ENCODE results near the gene RIBC2.
"Not testable (repeated sequence)": the region's sequence is repeated elsewhere in the genome, so short reads cannot be mapped to it uniquely, and the experiment has no call there.

Gene RIBC2

GRCh38 chr22:45446216-45446615 is 32.7 kb downstream of the RIBC2 start:
- Mint-ChIP-seq H3K27me3 (peaks cover 8 to 12% of the 10 kb centered on the region in 2 donors), H3K27ac (no peak overlapping the region), H3K4me1 (peaks cover 1 to 3% of the 10 kb centered on the region in 2 donors), H3K9me3 (no peaks in the 10 kb centered on the region), H3K4me3 (no peak overlapping the region), H3K36me3 (no peaks in the 10 kb centered on the region)
- ATAC-seq (replicated peaks) (no peak), DNase-seq (no peak)

- peaks cover 12 to 20% of the 10 kb centered on the region in 2 donors for H3K27me3 Mint-ChIP-seq
- not testable (repeated sequence) for H3K4me1 Mint-ChIP-seq; H3K27ac Mint-ChIP-seq; H3K9me3 Mint-ChIP-seq; DNase-seq; H3K36me3 Mint-ChIP-seq; H3K4me3 Mint-ChIP-seq; ATAC-seq (replicated peaks)
Observed at GRCh38 chr22:45447596-45447995, 34.1 kb downstream of the RIBC2 start.

- H3K9me3 Mint-ChIP-seq = no peaks in the 10 kb centered on the region
Observed at GRCh38 chr22:45448431-45448830, 34.9 kb downstream of the RIBC2 start.

GRCh38 chr22:45449442-45449841 is 35.9 kb downstream of the RIBC2 start:
- not testable (repeated sequence) for ATAC-seq (replicated peaks); DNase-seq; H3K36me3 Mint-ChIP-seq; H3K27ac Mint-ChIP-seq; H3K4me3 Mint-ChIP-seq; H3K9me3 Mint-ChIP-seq; H3K4me1 Mint-ChIP-seq
- H3K27me3 Mint-ChIP-seq = peaks cover 10 to 20% of the 10 kb centered on the region in 2 donors

More at GRCh38 chr22:45448431-45448830, 34.9 kb downstream of the RIBC2 start:
- H3K27me3 Mint-ChIP-seq = peaks cover 10 to 20% of the 10 kb centered on the region in 2 donors
- H3K36me3 Mint-ChIP-seq = no peaks in the 10 kb centered on the region
- DNase-seq = no peak
- no peak for ATAC-seq (replicated peaks)
- no peak overlapping the region for H3K4me3 Mint-ChIP-seq
- no peaks in the 10 kb centered on the region for H3K4me1 Mint-ChIP-seq
- no peak overlapping the region for H3K27ac Mint-ChIP-seq

GRCh38 chr22:45450101-45450785 is 36.8 kb downstream of the RIBC2 start:
- Mint-ChIP-seq H3K36me3 (no peaks in the 10 kb centered on the region), H3K4me3 (no peak overlapping the region), H3K4me1 (no peaks in the 10 kb centered on the region), H3K9me3 (no peaks in the 10 kb centered on the region), H3K27ac (no peak overlapping the region), H3K27me3 (peaks cover 15 to 25% of the 10 kb centered on the region in 2 donors)
- no peak for ATAC-seq (replicated peaks)
- DNase-seq = no peak

GRCh38 chr22:45450921-45451651 is 37.6 kb downstream of the RIBC2 start:
- ATAC-seq (replicated peaks) (no peak), DNase-seq (no peak)
- Mint-ChIP-seq H3K4me3 (no peak overlapping the region), H3K27me3 (peaks cover 15 to 25% of the 10 kb centered on the region in 2 donors), H3K9me3 (no peaks in the 10 kb centered on the region), H3K36me3 (no peaks in the 10 kb centered on the region), H3K4me1 (no peaks in the 10 kb centered on the region), H3K27ac (no peak overlapping the region)

- H3K9me3 Mint-ChIP-seq = no peaks in the 10 kb centered on the region
- H3K36me3 Mint-ChIP-seq = no peaks in the 10 kb centered on the region
- ATAC-seq (replicated peaks) (no peak), DNase-seq (no peak)
- peaks cover 17 to 27% of the 10 kb centered on the region in 2 donors for H3K27me3 Mint-ChIP-seq
- H3K4me3 Mint-ChIP-seq = no peak overlapping the region
- H3K4me1 Mint-ChIP-seq = no peaks in the 10 kb centered on the region
- no peak overlapping the region for H3K27ac Mint-ChIP-seq
Observed at GRCh38 chr22:45451972-45452371, 38.5 kb downstream of the RIBC2 start.

- ATAC-seq (replicated peaks) = no peak
- no peak overlapping the region for H3K27ac Mint-ChIP-seq
- H3K36me3 Mint-ChIP-seq = no peaks in the 10 kb centered on the region
- no peak overlapping the region for H3K4me3 Mint-ChIP-seq
- DNase-seq = no peak
- H3K27me3 Mint-ChIP-seq = peaks cover 20 to 31% of the 10 kb centered on the region in 2 donors
- no peaks in the 10 kb centered on the region for H3K9me3 Mint-ChIP-seq
- no peaks in the 10 kb centered on the region for H3K4me1 Mint-ChIP-seq
Observed at GRCh38 chr22:45452565-45453379, 39.3 kb downstream of the RIBC2 start.

GRCh38 chr22:45453764-45454163 is 40.3 kb downstream of the RIBC2 start:
- Mint-ChIP-seq H3K4me1 (no peaks in the 10 kb centered on the region), H3K4me3 (no peak overlapping the region), H3K27ac (no peak overlapping the region), H3K27me3 (peaks cover 20 to 31% of the 10 kb centered on the region in 2 donors), H3K36me3 (no peaks in the 10 kb centered on the region), H3K9me3 (no peaks in the 10 kb centered on the region)
- ATAC-seq (replicated peaks) = no peak
- DNase-seq = no peak

GRCh38 chr22:45454275-45454674 is 40.8 kb downstream of the RIBC2 start:
- Mint-ChIP-seq H3K36me3 (no peaks in the 10 kb centered on the region), H3K9me3 (no peaks in the 10 kb centered on the region), H3K27me3 (peaks cover 20 to 31% of the 10 kb centered on the region in 2 donors), H3K4me3 (no peak overlapping the region), H3K27ac (no peak overlapping the region), H3K4me1 (no peaks in the 10 kb centered on the region)
- no peak for ATAC-seq (replicated peaks)
- DNase-seq = no peak

- H3K27ac Mint-ChIP-seq = no peak overlapping the region
- ATAC-seq (replicated peaks) (no peak), DNase-seq (no peak)
- H3K36me3 Mint-ChIP-seq = no peaks in the 10 kb centered on the region
- no peaks in the 10 kb centered on the region for H3K9me3 Mint-ChIP-seq
- peaks cover 20 to 31% of the 10 kb centered on the region in 2 donors for H3K27me3 Mint-ChIP-seq
- no peaks in the 10 kb centered on the region for H3K4me1 Mint-ChIP-seq
- no peak overlapping the region for H3K4me3 Mint-ChIP-seq
Observed at GRCh38 chr22:45455212-45455611, 41.7 kb downstream of the RIBC2 start.

GRCh38 chr22:45455621-45456020 is 42.1 kb downstream of the RIBC2 start:
- Mint-ChIP-seq H3K36me3 (no peaks in the 10 kb centered on the region), H3K4me3 (no peak overlapping the region), H3K4me1 (no peaks in the 10 kb centered on the region)

GRCh38 chr22:45456811-45457210 is 43.3 kb downstream of the RIBC2 start:
- Mint-ChIP-seq H3K4me3 (no peak overlapping the region), H3K36me3 (no peaks in the 10 kb centered on the region), H3K27me3 (peaks cover 18% of the 10 kb centered on the region in 2 donors), H3K4me1 (no peaks in the 10 kb centered on the region), H3K27ac (no peak overlapping the region), H3K9me3 (no peaks in the 10 kb centered on the region)
- DNase-seq = no peak
- ATAC-seq (replicated peaks) = no peak

More at GRCh38 chr22:45455621-45456020, 42.1 kb downstream of the RIBC2 start:
- DNase-seq (no peak), ATAC-seq (replicated peaks) (no peak)
- Mint-ChIP-seq H3K27me3 (peaks cover 20 to 27% of the 10 kb centered on the region in 2 donors), H3K27ac (no peak overlapping the region), H3K9me3 (no peaks in the 10 kb centered on the region)

- no peak for DNase-seq
- no peak for ATAC-seq (replicated peaks)
- Mint-ChIP-seq H3K9me3 (no peaks in the 10 kb centered on the region), H3K36me3 (no peaks in the 10 kb centered on the region), H3K27ac (no peak overlapping the region), H3K4me3 (no peak overlapping the region), H3K4me1 (no peaks in the 10 kb centered on the region), H3K27me3 (peaks cover 11% of the 10 kb centered on the region in 2 donors)
Observed at GRCh38 chr22:45458532-45458931, 45.0 kb downstream of the RIBC2 start.
